Occipital lobe (tissue), 2 donors: ENCODE measurements around the gene IGFBP4. TPM values are rescaled to one million over a fixed set of nuclear protein-coding genes. Genes with fewer than 3 reads are reported as not detected.

Experiments
- DNase-seq: peaks from one replicate; lab custom pipeline; 2025; lab: John Stamatoyannopoulos, UW
- total RNA-seq: library from RNA; depleted of rRNA; stranded (reverse); fragments of >200 nt; gene quantifications from one replicate; pipeline ENCODE4 v1.2.3, GENCODE V29; 2014

IGFBP4 gene
- total RNA-seq, 1 donor from 2014 or later, result 15.4 TPM

GRCh38 chr17:40454613-40454995 is 11.4 kb downstream of the IGFBP4 start:
- no peak for DNase-seq

- DNase-seq, result no peak
Measured at GRCh38 chr17:40456396-40456951, 13.2 kb downstream of the IGFBP4 start.

GRCh38 chr17:40457369-40457768 is 14.1 kb downstream of the IGFBP4 start:
- DNase-seq, result no peak

- DNase-seq, result no peak
Measured at GRCh38 chr17:40457964-40458791, 14.9 kb downstream of the IGFBP4 start.

- DNase-seq, result no peak
Measured at GRCh38 chr17:40458851-40459482, 15.7 kb downstream of the IGFBP4 start.

GRCh38 chr17:40459636-40460603 is 16.7 kb downstream of the IGFBP4 start:
- DNase-seq, result no peak

- DNase-seq, result no peak
Measured at GRCh38 chr17:40460604-40460967, 17.3 kb downstream of the IGFBP4 start.

GRCh38 chr17:40460968-40461731 is 17.9 kb downstream of the IGFBP4 start:
- DNase-seq, result no peak

GRCh38 chr17:40461732-40462342 is 18.6 kb downstream of the IGFBP4 start:
- no peak for DNase-seq

GRCh38 chr17:40462343-40463121 is 19.3 kb downstream of the IGFBP4 start:
- DNase-seq, result no peak

GRCh38 chr17:40463122-40463550 is 19.9 kb downstream of the IGFBP4 start:
- DNase-seq, result no peak

- DNase-seq, result no peak
Measured at GRCh38 chr17:40464392-40464855, 21.2 kb downstream of the IGFBP4 start.

GRCh38 chr17:40466298-40466971 is 23.2 kb downstream of the IGFBP4 start:
- DNase-seq, result no peak

GRCh38 chr17:40467281-40467867 is 24.1 kb downstream of the IGFBP4 start:
- DNase-seq, result no peak

GRCh38 chr17:40468560-40468959 is 25.3 kb downstream of the IGFBP4 start:
- no peak for DNase-seq

GRCh38 chr17:40469805-40470675 is 26.8 kb downstream of the IGFBP4 start:
- DNase-seq, result no peak
